DOHH2 (cell line): Measurements from ENCODE around the gene B3GALT6.

ENCODE experiments used
- H3F3A ChIP-seq: fragments of 200-600 bp; sonication (generic), shearing (Covaris generic); 2 replicates; pipeline ENCODE4 v1.6.0; 2016; ENCODE audit warnings: antibody characterized with exemption, mild to moderate bottlenecking; ENCODE audit not compliant: control insufficient read depth, insufficient read depth
- H3K27ac ChIP-seq: fragments of 200-600 bp; sonication (generic); 2 replicates; pipeline ENCODE4 v1.5.1; 2014; ENCODE audit warnings: low read depth, mild to moderate bottlenecking, low read length, moderate library complexity
- H3K27me3 ChIP-seq: fragments of 200-600 bp; sonication (generic); 2 replicates; pipeline ENCODE4 v1.6.1; 2014; ENCODE audit warnings: mild to moderate bottlenecking, low read length, mixed read lengths; ENCODE audit not compliant: control insufficient read depth
- H3K36me3 ChIP-seq: fragments of 200-600 bp; sonication (generic); 2 replicates; pipeline ENCODE4 v1.6.1; 2014; ENCODE audit warnings: mild to moderate bottlenecking, low read length, moderate library complexity, mixed read lengths; ENCODE audit not compliant: control insufficient read depth
- H3K4me1 ChIP-seq: fragments of 200-600 bp; sonication (generic); 2 replicates; pipeline ENCODE4 v1.6.1; 2014; ENCODE audit warnings: mild to moderate bottlenecking, low read length, mixed read lengths; ENCODE audit not compliant: control insufficient read depth
- H3K4me2 ChIP-seq: fragments of 200-600 bp; sonication (generic); 2 replicates; pipeline ENCODE4 v1.6.0; 2014; ENCODE audit warnings: mild to moderate bottlenecking, low read length, moderate library complexity
- H3K4me3 ChIP-seq: fragments of 200-600 bp; sonication (generic); 2 replicates; pipeline ENCODE4 v1.5.1; 2014; ENCODE audit warnings: mild to moderate bottlenecking, low read length, mixed read lengths
- H3K79me2 ChIP-seq: fragments of 200-600 bp; sonication (generic); 2 replicates; pipeline ENCODE4 v1.6.1; 2014; ENCODE audit warnings: mild to moderate bottlenecking, low read length, mixed read lengths; ENCODE audit not compliant: control insufficient read depth
- H3K9me2 ChIP-seq: fragments of 200-600 bp; sonication (generic); replicated peaks from 2 replicates; pipeline ENCODE4 v1.6.1; 2014; ENCODE audit warnings: mild to moderate bottlenecking, low read length, mixed read lengths; ENCODE audit not compliant: control insufficient read depth
- H3K9me3 ChIP-seq: fragments of 200-600 bp; sonication (generic); 2 replicates; pipeline ENCODE4 v1.6.1; 2014; ENCODE audit warnings: antibody characterized with exemption, low read length, mixed read lengths; ENCODE audit not compliant: control insufficient read depth, insufficient read depth
- H4K20me1 ChIP-seq: fragments of 200-600 bp; sonication (generic); 2 replicates; pipeline ENCODE4 v1.6.0; 2014; ENCODE audit warnings: low read depth, mild to moderate bottlenecking, antibody characterized with exemption, low read length, moderate library complexity; ENCODE audit not compliant: control insufficient read depth, insufficient read depth
- EZH2phosphoT487 ChIP-seq: fragments of 200-600 bp; sonication (generic); IDR thresholded peaks from 2 replicates; pipeline ENCODE4 v1.6.1; 2017; ENCODE audit warnings: borderline replicate concordance, mild to moderate bottlenecking, antibody characterized with exemption, low read length, moderate library complexity, mixed read lengths
- TF ChIP-seq, protein P1 (sequence below): fragments of 200-600 bp; sonication (generic); IDR thresholded peaks from one replicate; pipeline ENCODE4 v1.5.1; 2014; ENCODE audit warnings: antibody characterized with exemption, mild to moderate bottlenecking, low read depth, low read length; ENCODE audit not compliant: poor library complexity, severe bottlenecking

The B3GALT6 gene

DNA sequence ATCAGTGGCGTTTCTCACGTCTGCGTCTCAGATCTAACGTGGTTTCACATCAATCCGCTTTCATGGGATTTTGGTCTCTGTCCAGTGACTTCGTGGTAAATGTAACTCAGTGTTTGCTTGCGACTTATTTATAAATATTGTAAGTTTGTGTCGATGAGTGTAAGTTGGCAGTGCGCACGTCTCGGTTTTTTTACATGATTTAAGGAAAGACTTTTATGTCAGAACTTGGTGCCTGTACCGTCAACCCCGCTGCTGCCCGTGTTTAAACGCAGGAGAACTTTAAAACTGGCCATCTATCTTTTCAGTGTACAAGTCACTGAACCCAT lies 1.5 kb downstream of the B3GALT6 start:
- Histone ChIP-seq H3K79me2 (peaks cover 65% of the 10 kb centered on the region), H3K27me3 (peaks cover 8% of the 10 kb centered on the region), H3F3A (no peaks in the 10 kb centered on the region), H3K9me2 (no peaks in the 10 kb centered on the region), H3K9me3 (no peaks in the 10 kb centered on the region), H4K20me1 (no peaks in the 10 kb centered on the region; the same call in 1 of the 2 replicates), H3K36me3 (peaks cover 40% of the 10 kb centered on the region), H3K4me1 (peaks cover 27% of the 10 kb centered on the region), H3K27ac (no peak overlapping the region), H3K4me3 (peak overlapping the region; percentile 66), H3K4me2 (peak overlapping the region; percentile 82)
- TF ChIP-seq, protein P1, sequence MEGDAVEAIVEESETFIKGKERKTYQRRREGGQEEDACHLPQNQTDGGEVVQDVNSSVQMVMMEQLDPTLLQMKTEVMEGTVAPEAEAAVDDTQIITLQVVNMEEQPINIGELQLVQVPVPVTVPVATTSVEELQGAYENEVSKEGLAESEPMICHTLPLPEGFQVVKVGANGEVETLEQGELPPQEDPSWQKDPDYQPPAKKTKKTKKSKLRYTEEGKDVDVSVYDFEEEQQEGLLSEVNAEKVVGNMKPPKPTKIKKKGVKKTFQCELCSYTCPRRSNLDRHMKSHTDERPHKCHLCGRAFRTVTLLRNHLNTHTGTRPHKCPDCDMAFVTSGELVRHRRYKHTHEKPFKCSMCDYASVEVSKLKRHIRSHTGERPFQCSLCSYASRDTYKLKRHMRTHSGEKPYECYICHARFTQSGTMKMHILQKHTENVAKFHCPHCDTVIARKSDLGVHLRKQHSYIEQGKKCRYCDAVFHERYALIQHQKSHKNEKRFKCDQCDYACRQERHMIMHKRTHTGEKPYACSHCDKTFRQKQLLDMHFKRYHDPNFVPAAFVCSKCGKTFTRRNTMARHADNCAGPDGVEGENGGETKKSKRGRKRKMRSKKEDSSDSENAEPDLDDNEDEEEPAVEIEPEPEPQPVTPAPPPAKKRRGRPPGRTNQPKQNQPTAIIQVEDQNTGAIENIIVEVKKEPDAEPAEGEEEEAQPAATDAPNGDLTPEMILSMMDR, result no peak
- TF ChIP-seq EZH2phosphoT487, result no peak

DNA sequence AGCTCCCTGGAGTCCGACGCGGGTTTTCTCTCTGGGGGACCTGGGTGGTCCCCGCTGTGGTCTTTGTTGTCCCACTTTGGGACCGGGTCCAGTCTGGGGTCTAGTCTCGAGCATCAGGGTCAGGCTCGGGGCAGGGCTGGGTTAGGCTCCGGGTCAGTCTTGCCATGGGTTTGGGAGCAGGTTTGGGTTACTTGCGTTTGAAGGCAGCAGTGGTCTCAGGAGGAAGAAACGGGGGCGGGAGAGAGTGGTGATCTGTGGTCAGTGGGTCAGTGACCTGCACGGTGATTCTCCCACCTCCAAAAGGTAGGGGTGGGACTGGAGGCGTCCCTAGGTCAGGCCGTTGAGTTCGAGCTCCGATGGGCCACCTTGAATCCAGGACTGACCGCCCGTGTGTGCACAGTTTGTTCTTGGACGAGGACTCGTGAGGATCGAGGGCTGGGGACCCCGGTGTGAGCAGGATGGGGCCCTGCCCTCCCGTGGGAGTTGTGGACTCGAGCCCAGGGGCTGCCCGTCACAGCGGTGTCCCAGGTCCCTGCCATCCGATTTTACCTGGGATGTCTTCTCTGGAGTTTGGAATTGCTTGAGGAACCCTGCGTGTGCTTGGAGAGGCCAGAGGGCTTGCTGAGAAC lies 2.3 kb downstream of the B3GALT6 start:
- peaks cover 8% of the 10 kb centered on the region for H3K27me3 ChIP-seq
- H4K20me1 ChIP-seq, result no peaks in the 10 kb centered on the region; the same call in 1 of the 2 replicates
- no peak overlapping the region for H3K27ac ChIP-seq
- H3K9me3 ChIP-seq, result no peaks in the 10 kb centered on the region
- TF ChIP-seq EZH2phosphoT487, result no peak
- TF ChIP-seq, protein P1, result no peak
- H3K4me2 ChIP-seq, result peak overlapping the region; percentile 82; the same call in 1 of the 2 replicates
- H3K79me2 ChIP-seq, result peaks cover 57% of the 10 kb centered on the region
- no peaks in the 10 kb centered on the region for H3K9me2 ChIP-seq
- peaks cover 27% of the 10 kb centered on the region for H3K4me1 ChIP-seq
- H3K4me3 ChIP-seq, result no peak overlapping the region
- peaks cover 33% of the 10 kb centered on the region for H3K36me3 ChIP-seq
- no peaks in the 10 kb centered on the region for H3F3A ChIP-seq

DNA sequence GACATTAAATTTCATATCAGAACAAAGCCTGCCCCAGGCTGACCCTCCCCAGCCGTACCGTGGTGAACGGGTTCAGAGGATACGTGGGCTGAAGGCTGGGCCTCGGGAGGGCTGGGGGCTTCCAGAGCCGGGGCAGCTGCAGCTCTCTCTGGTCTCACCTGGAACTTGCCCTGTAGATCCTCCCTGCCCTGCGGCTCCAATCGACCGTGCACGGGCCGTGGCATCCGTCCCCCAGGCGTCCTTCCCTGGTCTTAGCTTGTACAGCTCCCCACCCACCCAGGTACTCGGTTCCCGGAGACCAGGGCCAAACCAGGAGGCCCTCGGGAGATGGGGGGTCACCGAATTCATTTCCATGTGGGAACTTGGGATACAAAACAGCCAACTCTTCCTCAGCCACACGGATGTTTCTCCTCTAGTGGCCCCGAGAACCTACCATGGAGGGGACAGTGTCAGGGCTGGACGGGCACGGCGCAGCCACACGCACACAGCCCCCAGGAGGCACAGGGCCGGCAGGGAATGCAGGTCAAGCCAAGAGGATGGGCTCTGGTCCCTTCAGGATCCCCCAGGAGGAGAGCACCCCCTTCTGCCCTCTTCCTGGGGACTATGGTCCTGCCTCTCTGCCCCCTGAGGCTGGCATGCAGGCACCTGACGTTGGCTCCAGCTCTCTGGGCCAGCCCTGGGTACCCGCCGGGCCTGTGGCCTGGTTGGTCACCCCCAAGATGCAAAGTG lies 3.1 kb downstream of the B3GALT6 start:
- H3K27me3 ChIP-seq, result peaks cover 11% of the 10 kb centered on the region
- no peak overlapping the region for H3K4me2 ChIP-seq
- H3K27ac ChIP-seq, result no peak overlapping the region
- no peak for TF ChIP-seq EZH2phosphoT487
- TF ChIP-seq, protein P1, result no peak
- H3K4me1 ChIP-seq, result peaks cover 22% of the 10 kb centered on the region
- no peaks in the 10 kb centered on the region; the same call in 1 of the 2 replicates for H4K20me1 ChIP-seq
- H3K9me3 ChIP-seq, result no peaks in the 10 kb centered on the region
- H3K79me2 ChIP-seq, result peaks cover 49% of the 10 kb centered on the region
- peaks cover 24% of the 10 kb centered on the region for H3K36me3 ChIP-seq
- no peaks in the 10 kb centered on the region for H3K9me2 ChIP-seq
- H3F3A ChIP-seq, result no peaks in the 10 kb centered on the region
- no peak overlapping the region for H3K4me3 ChIP-seq
